ENCODE data around the gene GALNT9. TPM values are rescaled to one million over a fixed set of nuclear protein-coding genes. Genes with fewer than 3 reads are reported as not detected.
"Not testable (repeated sequence)": the region's sequence is repeated elsewhere in the genome, so short reads cannot be mapped to it uniquely, and the experiment has no call there.

Gene GALNT9
- total RNA-seq, 6 experiments from 2014 or later: not detected

GRCh38 chr12:132267873-132268272 lies 61.5 kb downstream of the GALNT9 start:
- Histone ChIP-seq H3K27ac (no peak overlapping the region), H3K9me3 (no peaks in the 10 kb centered on the region), H3K4me3 (no peak overlapping the region), H3K4me1 (no peaks in the 10 kb centered on the region), H3K36me3 (no peaks in the 10 kb centered on the region), H3K27me3 (no peaks in the 10 kb centered on the region)
- 76% methylated on average over 7 of the region's 10 CpGs for WGBS (ENCODE audit: insufficient coverage, low coverage, low lambda C conversion rate, missing lambda C conversion rate)
- no peak for TF ChIP-seq CTCF (IDR thresholded peaks at IDR 0.05)
- TF ChIP-seq POLR2A (IDR thresholded peaks at IDR 0.05): no peak
- ATAC-seq (no peak), DNase-seq (no peak)
- intact Hi-C loops (cut with DNase I): no loop called here

- Histone ChIP-seq H3K27me3 (no peaks in the 10 kb centered on the region), H3K4me3 (no peak overlapping the region), H3K27ac (no peak overlapping the region), H3K4me1 (no peaks in the 10 kb centered on the region), H3K36me3 (no peaks in the 10 kb centered on the region), H3K9me3 (no peaks in the 10 kb centered on the region)
- DNase-seq: no peak
- intact Hi-C loops (cut with DNase I): no loop called here
- no peak for ATAC-seq
- no peak for TF ChIP-seq CTCF (IDR thresholded peaks at IDR 0.05)
- no peak for TF ChIP-seq POLR2A (IDR thresholded peaks at IDR 0.05)
- WGBS (ENCODE audit: insufficient coverage, low coverage, low lambda C conversion rate, missing lambda C conversion rate): 79% methylated on average over 4 of the region's 18 CpGs
Measured at GRCh38 chr12:132266802-132267201, 62.6 kb downstream of the GALNT9 start.

GRCh38 chr12:132266370-132266769 lies 63.0 kb downstream of the GALNT9 start:
- intact Hi-C loops (cut with DNase I): no loop called here
- no peaks in the 10 kb centered on the region for H3K27me3 ChIP-seq
- ATAC-seq: no peak
- H3K27ac ChIP-seq: no peak overlapping the region
- no peak overlapping the region for H3K4me3 ChIP-seq
- H3K9me3 ChIP-seq: no peaks in the 10 kb centered on the region
- TF ChIP-seq CTCF (IDR thresholded peaks at IDR 0.05) (no peak), POLR2A (IDR thresholded peaks at IDR 0.05) (no peak)
- no peak for DNase-seq
- WGBS (ENCODE audit: insufficient coverage, low coverage, low lambda C conversion rate, missing lambda C conversion rate): 77% methylated on average over 5 of the region's 9 CpGs
- H3K36me3 ChIP-seq: no peaks in the 10 kb centered on the region
- no peaks in the 10 kb centered on the region for H3K4me1 ChIP-seq

- H3K27me3 ChIP-seq; H3K27ac ChIP-seq; H3K4me3 ChIP-seq; intact Hi-C loops (cut with DNase I); ATAC-seq; H3K4me1 ChIP-seq; H3K9me3 ChIP-seq; DNase-seq; H3K36me3 ChIP-seq: not testable (repeated sequence)
- 92% methylated on average over 20 of the region's 27 CpGs for WGBS (ENCODE audit: insufficient coverage, low coverage, low lambda C conversion rate, missing lambda C conversion rate)
Measured at GRCh38 chr12:132265822-132266221, 63.6 kb downstream of the GALNT9 start.

GRCh38 chr12:132265056-132265800 lies 64.2 kb downstream of the GALNT9 start:
- Histone ChIP-seq H3K4me3 (no peak overlapping the region), H3K4me1 (no peaks in the 10 kb centered on the region), H3K27me3 (no peaks in the 10 kb centered on the region), H3K27ac (no peak overlapping the region), H3K36me3 (no peaks in the 10 kb centered on the region), H3K9me3 (no peaks in the 10 kb centered on the region)
- WGBS (ENCODE audit: insufficient coverage, low coverage, low lambda C conversion rate, missing lambda C conversion rate): 78% methylated on average over 9 of the region's 25 CpGs
- TF ChIP-seq CTCF (IDR thresholded peaks at IDR 0.05) (no peak), POLR2A (IDR thresholded peaks at IDR 0.05) (no peak)
- intact Hi-C loops (cut with DNase I): no loop called here
- ATAC-seq (no peak), DNase-seq (no peak)

All from right lobe of liver (tissue), 6 donors.